Measurements from ENCODE around the gene LYPD6.
"Not testable (repeated sequence)": the region's sequence is repeated elsewhere in the genome, so short reads cannot be mapped to it uniquely, and the experiment has no call there.

LYPD6 gene

GRCh38 chr2:149330127-149331022 lies at the start of gene LYPD6:
Gene LYPD6, plus strand, starts transcription at chr2:149330587. Its CDS starts 107,122 bp downstream, at chr2:149437709.
- peak; percentile 47 for DNase-seq

- no peak for DNase-seq
Observed at GRCh38 chr2:149281441-149281840, 48.9 kb upstream of the LYPD6 start.

GRCh38 chr2:149290662-149291061 lies 39.7 kb upstream of the LYPD6 start:
- DNase-seq = no peak

- no peak for DNase-seq
Observed at GRCh38 chr2:149291881-149292280, 38.5 kb upstream of the LYPD6 start.

GRCh38 chr2:149296031-149296430 lies 34.4 kb upstream of the LYPD6 start:
- no peak for DNase-seq

GRCh38 chr2:149307014-149307413 lies 23.4 kb upstream of the LYPD6 start:
- DNase-seq = no peak

- no peak for DNase-seq
Observed at GRCh38 chr2:149310349-149310748, 20.0 kb upstream of the LYPD6 start.

- no peak for DNase-seq
Observed at GRCh38 chr2:149312039-149312438, 18.3 kb upstream of the LYPD6 start.

- no peak for DNase-seq
Observed at GRCh38 chr2:149313512-149313972, 16.8 kb upstream of the LYPD6 start.

GRCh38 chr2:149314687-149315086 lies 15.7 kb upstream of the LYPD6 start:
- no peak for DNase-seq

- no peak for DNase-seq
Observed at GRCh38 chr2:149315461-149315860, 14.9 kb upstream of the LYPD6 start.

GRCh38 chr2:149318566-149318965 lies 11.8 kb upstream of the LYPD6 start:
- DNase-seq = not testable (repeated sequence)

- no peak for DNase-seq
Observed at GRCh38 chr2:149320362-149320761, 10.0 kb upstream of the LYPD6 start.

- DNase-seq = no peak
Observed at GRCh38 chr2:149329068-149329467, 1.3 kb upstream of the LYPD6 start.

- no peak for DNase-seq
Observed at GRCh38 chr2:149329489-149330126, 779 bp upstream of the LYPD6 start.

GRCh38 chr2:149331023-149331400 lies 625 bp downstream of the LYPD6 start:
- DNase-seq = no peak

GRCh38 chr2:149332364-149332763 lies 2.0 kb downstream of the LYPD6 start:
- no peak for DNase-seq

GRCh38 chr2:149333636-149334035 lies 3.2 kb downstream of the LYPD6 start:
- no peak for DNase-seq

GRCh38 chr2:149334156-149334555 lies 3.8 kb downstream of the LYPD6 start:
- no peak for DNase-seq

- DNase-seq = no peak
Observed at GRCh38 chr2:149339324-149339723, 8.9 kb downstream of the LYPD6 start.

GRCh38 chr2:149342509-149342908 lies 12.1 kb downstream of the LYPD6 start:
- no peak for DNase-seq

GRCh38 chr2:149344105-149344504 lies 13.7 kb downstream of the LYPD6 start:
- DNase-seq = no peak

GRCh38 chr2:149346272-149346671 lies 15.9 kb downstream of the LYPD6 start:
- no peak for DNase-seq

GRCh38 chr2:149348291-149348690 lies 17.9 kb downstream of the LYPD6 start:
- DNase-seq = no peak

Measured in GDM1 (cell line).